Fibroblast of skin of abdomen (primary cell): ENCODE results near the gene GPR55.

ENCODE experiments used
- DNase-seq: peaks from one replicate; pipeline ENCODE4 v3.0.0-alpha.2; 2013

The GPR55 gene

GRCh38 chr2:230865766-230866755 is 59.0 kb downstream of the GPR55 start:
- peak; percentile 44 for DNase-seq

DNA sequence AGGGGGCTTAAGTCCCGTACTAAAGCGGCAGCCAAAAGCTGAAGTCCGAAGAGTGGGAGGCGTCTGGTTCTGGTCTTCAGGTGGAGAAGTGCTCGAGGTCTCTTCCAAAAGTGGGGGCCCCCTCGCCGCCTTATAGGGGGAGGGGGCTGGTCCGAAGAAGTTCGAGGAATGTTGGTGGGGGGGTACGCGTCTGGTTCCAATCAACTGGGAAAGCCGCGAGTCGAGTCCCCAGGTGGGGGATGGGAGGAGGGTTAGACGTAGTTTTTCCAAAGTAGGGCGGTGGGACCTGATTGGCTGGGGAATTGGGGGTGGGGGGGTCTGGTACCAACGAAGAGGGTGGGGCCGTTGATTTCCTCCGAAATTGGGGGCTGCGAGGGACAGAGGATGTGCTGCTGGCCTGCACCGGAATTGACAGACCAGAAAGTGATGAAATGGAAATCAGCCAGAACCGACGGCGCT is 59.7 kb downstream of the GPR55 start:
- peak; percentile 37 for DNase-seq

GRCh38 chr2:230864605-230865306 is 60.3 kb downstream of the GPR55 start, which contains the start of gene ITM2C:
Gene ITM2C, plus strand, starts transcription at chr2:230864942. Its CDS starts 84 bp downstream, at chr2:230865026.
- DNase-seq = peak; percentile 76

DNA sequence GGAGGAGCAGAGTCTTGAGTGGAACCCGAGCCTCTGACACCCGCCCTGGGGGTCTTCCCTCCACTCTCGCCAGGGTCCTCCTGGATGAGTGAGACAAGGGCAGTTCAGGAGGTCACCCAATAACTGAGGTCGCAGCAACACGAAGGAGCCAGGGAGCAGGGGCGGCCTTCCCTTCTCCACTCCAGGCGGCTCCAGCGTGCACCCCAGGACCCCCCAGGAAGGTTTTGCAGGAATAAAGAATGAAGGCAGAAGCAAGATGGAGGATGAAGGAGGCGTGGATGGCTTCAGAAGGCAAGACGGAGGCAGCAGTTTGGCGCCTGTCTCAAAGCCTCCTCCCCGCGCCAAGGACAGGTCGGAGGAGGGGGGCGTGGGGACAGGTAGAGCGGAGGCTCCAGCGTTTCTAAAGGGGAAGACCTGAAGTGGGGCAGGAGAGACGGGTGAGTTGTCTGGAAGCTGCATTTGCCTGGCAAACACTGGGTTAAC is 60.9 kb downstream of the GPR55 start:
- DNase-seq = no peak

DNA sequence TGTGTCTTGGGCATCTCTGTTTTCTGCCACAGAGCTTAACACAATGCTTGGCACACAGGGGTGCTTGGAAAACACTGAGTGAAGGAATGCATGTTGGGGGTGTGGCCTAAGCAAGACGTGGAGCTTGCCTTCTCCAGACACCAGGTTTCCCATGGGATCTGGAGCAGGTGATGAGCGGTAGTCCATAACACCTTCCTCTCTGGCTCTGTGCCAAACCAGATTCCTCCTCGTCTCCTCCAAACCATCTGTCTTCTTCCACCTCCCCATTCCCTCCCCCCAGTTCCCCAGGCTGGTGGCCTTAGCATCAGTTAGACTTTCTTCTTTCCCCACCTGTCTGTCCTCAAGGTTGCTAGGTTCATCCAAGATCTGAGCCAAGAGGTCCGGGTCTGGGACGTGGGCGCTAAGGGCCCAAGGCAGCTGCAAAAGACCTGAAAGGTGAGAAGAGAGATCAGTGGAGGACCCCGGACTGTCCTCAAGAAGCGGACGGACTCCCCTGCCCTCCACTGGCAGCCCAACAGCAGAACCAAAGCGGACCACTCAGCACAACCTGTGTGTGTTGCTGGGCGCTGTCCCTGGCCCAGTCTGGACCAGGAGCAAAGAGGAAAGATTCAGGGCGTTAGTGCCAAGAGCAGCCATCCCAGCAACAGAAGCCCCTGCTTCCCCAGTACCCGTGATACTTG is 61.5 kb downstream of the GPR55 start:
- DNase-seq = no peak

DNA sequence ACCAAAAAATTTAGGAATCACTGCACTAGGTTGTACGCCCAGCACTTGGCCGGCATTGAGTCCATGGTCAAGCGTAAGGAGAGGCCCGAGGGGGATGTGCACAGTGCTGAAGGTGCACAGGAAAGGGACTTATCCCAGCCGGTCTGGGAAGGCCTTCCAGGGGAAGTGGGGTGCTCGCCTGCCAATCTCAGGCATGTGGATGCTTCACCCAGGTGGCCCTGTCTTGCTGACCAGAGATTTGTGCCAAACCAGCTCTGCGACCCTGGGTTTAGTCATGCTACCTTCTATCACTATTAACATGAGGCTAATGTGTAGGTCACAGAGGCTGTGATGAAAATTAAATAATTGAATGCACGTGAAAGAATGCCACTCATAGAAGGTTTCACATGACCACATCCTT is 62.0 kb downstream of the GPR55 start:
- DNase-seq = no peak

GRCh38 chr2:230862292-230862691 is 62.8 kb downstream of the GPR55 start:
- no peak for DNase-seq

- no peak for DNase-seq
These were observed 63.3 kb downstream of the GPR55 start for GRCh38 chr2:230861552-230862255.
